22Rv1 (cell line): ENCODE measurements around the gene ADCY10.

ENCODE experiments used
- H3K27ac ChIP-seq: fragments of 450-650 bp; 2 replicates; pipeline ENCODE4 v1.5.1; 2017
- ZFX ChIP-seq: fragments of 450-650 bp; IDR thresholded peaks from 2 replicates; pipeline ENCODE4 v1.6.1; 2017; ENCODE audit warnings: antibody characterized with exemption, borderline replicate concordance
- TF ChIP-seq, protein P1 (sequence below): fragments of 450-650 bp; IDR thresholded peaks from 2 replicates; pipeline ENCODE4 v1.5.1; 2017; ENCODE audit warnings: mild to moderate bottlenecking

ADCY10 gene

GRCh38 chr1:167821969-167822685 is 91.8 kb downstream of the ADCY10 start:
- TF ChIP-seq ZFX, result no peak
- TF ChIP-seq, protein P1, sequence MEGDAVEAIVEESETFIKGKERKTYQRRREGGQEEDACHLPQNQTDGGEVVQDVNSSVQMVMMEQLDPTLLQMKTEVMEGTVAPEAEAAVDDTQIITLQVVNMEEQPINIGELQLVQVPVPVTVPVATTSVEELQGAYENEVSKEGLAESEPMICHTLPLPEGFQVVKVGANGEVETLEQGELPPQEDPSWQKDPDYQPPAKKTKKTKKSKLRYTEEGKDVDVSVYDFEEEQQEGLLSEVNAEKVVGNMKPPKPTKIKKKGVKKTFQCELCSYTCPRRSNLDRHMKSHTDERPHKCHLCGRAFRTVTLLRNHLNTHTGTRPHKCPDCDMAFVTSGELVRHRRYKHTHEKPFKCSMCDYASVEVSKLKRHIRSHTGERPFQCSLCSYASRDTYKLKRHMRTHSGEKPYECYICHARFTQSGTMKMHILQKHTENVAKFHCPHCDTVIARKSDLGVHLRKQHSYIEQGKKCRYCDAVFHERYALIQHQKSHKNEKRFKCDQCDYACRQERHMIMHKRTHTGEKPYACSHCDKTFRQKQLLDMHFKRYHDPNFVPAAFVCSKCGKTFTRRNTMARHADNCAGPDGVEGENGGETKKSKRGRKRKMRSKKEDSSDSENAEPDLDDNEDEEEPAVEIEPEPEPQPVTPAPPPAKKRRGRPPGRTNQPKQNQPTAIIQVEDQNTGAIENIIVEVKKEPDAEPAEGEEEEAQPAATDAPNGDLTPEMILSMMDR, result no peak
- no peak overlapping the region for H3K27ac ChIP-seq

- TF ChIP-seq, protein P1, result no peak
- no peak for TF ChIP-seq ZFX
Observed at GRCh38 chr1:167821356-167821685, 92.6 kb downstream of the ADCY10 start.

GRCh38 chr1:167820684-167821355 is 93.1 kb downstream of the ADCY10 start:
- TF ChIP-seq, protein P1, result no peak
- no peak for TF ChIP-seq ZFX
- H3K27ac ChIP-seq, result no peak overlapping the region

More at GRCh38 chr1:167821356-167821685, 92.6 kb downstream of the ADCY10 start:
- no peak overlapping the region for H3K27ac ChIP-seq

- peak overlapping the region; percentile 45 for H3K27ac ChIP-seq
- TF ChIP-seq ZFX, result no peak
- TF ChIP-seq, protein P1, result 0 out of 2 replicates have a peak, but pooled peaks have one; percentile 11
Observed at GRCh38 chr1:167819849-167820683, 93.9 kb downstream of the ADCY10 start.

DNA sequence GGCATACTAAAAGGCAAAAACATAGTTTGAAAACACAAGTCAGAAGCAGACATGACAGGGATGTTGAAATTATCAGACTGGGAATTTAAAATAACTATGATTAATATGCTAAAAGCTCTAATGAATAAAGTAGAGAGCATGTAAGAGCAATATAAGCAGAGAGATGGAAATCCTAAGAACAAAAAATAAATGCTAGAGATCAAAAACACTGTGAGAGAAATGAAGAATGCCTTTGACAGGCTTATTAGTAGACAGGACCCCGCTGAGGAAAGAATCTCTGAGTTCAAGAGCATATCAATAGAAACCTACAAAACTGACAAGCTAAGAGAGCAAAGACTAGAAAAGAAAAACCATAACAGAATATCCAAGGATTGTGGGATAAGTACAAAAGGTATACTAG is 98.3 kb downstream of the ADCY10 start:
- TF ChIP-seq ZFX, result no peak
- TF ChIP-seq, protein P1, result no peak
- no peak overlapping the region for H3K27ac ChIP-seq

- no peak overlapping the region for H3K27ac ChIP-seq
- TF ChIP-seq ZFX, result no peak
- TF ChIP-seq, protein P1, result no peak
Observed at GRCh38 chr1:167812972-167813371, 101.0 kb downstream of the ADCY10 start.

DNA sequence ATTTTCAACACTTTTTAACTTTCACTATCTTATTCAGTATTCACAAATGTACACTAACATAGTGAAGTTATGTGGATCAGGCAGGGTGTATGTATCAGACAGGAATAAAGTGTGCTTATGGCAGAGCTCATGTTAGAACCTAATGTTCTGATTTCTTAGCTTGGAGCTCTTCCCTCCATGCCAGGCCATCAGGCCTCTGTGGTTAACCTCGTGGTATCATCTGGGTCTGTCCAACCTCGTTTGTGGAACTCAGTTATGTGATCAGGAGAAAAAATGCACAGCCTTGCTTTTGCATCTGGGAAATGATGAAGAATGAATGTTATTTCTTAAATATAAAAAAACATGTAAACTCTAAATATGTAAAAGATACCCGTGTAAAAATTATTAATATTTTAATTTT is 105.2 kb downstream of the ADCY10 start:
- no peak for TF ChIP-seq ZFX
- TF ChIP-seq, protein P1, result no peak
- H3K27ac ChIP-seq, result no peak overlapping the region
